MG63 (cell line): ENCODE data around the gene ANKRD9. TPM values are rescaled to one million over a fixed set of nuclear protein-coding genes. Genes with fewer than 3 reads are reported as not detected.
"Not testable (repeated sequence)": the region's sequence is repeated elsewhere in the genome, so short reads cannot be mapped to it uniquely, and the experiment has no call there.

ENCODE experiments used
- DNase-seq: peaks from one replicate; pipeline ENCODE4 v3.0.0-alpha.2; 2020
- H3K27me3 ChIP-seq: fragments of 250-450 bp; sonication (Bioruptor Pico); 2 replicates; pipeline ENCODE4 v1.5.1; 2020; ENCODE audit warnings: mild to moderate bottlenecking, moderate library complexity
- H3K36me3 ChIP-seq: fragments of 250-450 bp; sonication (Bioruptor Pico); 2 replicates; pipeline ENCODE4 v1.5.1; 2020; ENCODE audit warnings: mild to moderate bottlenecking, moderate library complexity
- H3K4me3 ChIP-seq: fragments of 250-450 bp; sonication (Bioruptor Pico); 2 replicates; pipeline ENCODE4 v1.5.1; 2020; ENCODE audit warnings: mild to moderate bottlenecking, moderate library complexity
- H3K9me3 ChIP-seq: fragments of 250-450 bp; sonication (Bioruptor Pico); 2 replicates; pipeline ENCODE4 v1.5.1; 2020; ENCODE audit warnings: mild to moderate bottlenecking, moderate library complexity
- total RNA-seq: library from RNA; depleted of rRNA; stranded (reverse); fragments of >200 nt; shearing (Covaris generic); gene quantifications from 2 replicates; pipeline ENCODE4 v1.2.3, GENCODE V29; 2014; ENCODE audit warnings: low replicate concordance; rRNA removed

ANKRD9 gene
- 10.5 and 13.0 TPM in 2 replicates for total RNA-seq

GRCh38 chr14:102509746-102510615 is at the start of gene ANKRD9:
ANKRD9 (minus strand) TSS chr14:102509776; CDS start chr14:102507889, 1,887 bp downstream.
- Histone ChIP-seq H3K9me3 (no peaks in the 10 kb centered on the region), H3K36me3 (no peaks in the 10 kb centered on the region), H3K4me3 (peak within 1 kb of the TSS; percentile 56), H3K27me3 (no peaks in the 10 kb centered on the region)
- DNase-seq, result peak; percentile 88

GRCh38 chr14:102558556-102558955 is 49.0 kb upstream of the ANKRD9 start:
- DNase-seq, result no peak
- no peak overlapping the region for H3K4me3 ChIP-seq
- no peaks in the 10 kb centered on the region for H3K27me3 ChIP-seq
- no peaks in the 10 kb centered on the region for H3K9me3 ChIP-seq
- no peaks in the 10 kb centered on the region for H3K36me3 ChIP-seq

GRCh38 chr14:102557434-102558226 is 48.1 kb upstream of the ANKRD9 start:
- Histone ChIP-seq H3K4me3 (no peak overlapping the region), H3K27me3 (no peaks in the 10 kb centered on the region), H3K9me3 (no peaks in the 10 kb centered on the region), H3K36me3 (no peaks in the 10 kb centered on the region)
- no peak for DNase-seq

- no peaks in the 10 kb centered on the region for H3K9me3 ChIP-seq
- no peak overlapping the region for H3K4me3 ChIP-seq
- H3K36me3 ChIP-seq, result no peaks in the 10 kb centered on the region
- DNase-seq, result no peak
- no peaks in the 10 kb centered on the region for H3K27me3 ChIP-seq
These were observed 46.6 kb upstream of the ANKRD9 start for GRCh38 chr14:102556098-102556677.

- DNase-seq, result no peak
- H3K9me3 ChIP-seq, result no peaks in the 10 kb centered on the region
- no peaks in the 10 kb centered on the region for H3K36me3 ChIP-seq
- H3K27me3 ChIP-seq, result no peaks in the 10 kb centered on the region
- no peak overlapping the region for H3K4me3 ChIP-seq
These were observed 45.5 kb upstream of the ANKRD9 start for GRCh38 chr14:102554821-102555819.

- H3K36me3 ChIP-seq, result no peaks in the 10 kb centered on the region
- no peaks in the 10 kb centered on the region for H3K9me3 ChIP-seq
- H3K27me3 ChIP-seq, result no peaks in the 10 kb centered on the region
- peak overlapping the region; percentile 20 for H3K4me3 ChIP-seq
- DNase-seq, result peak; percentile 81
These were observed 42.6 kb upstream of the ANKRD9 start for GRCh38 chr14:102551995-102552705.

- not testable (repeated sequence) for H3K27me3 ChIP-seq, DNase-seq
These were observed 41.4 kb upstream of the ANKRD9 start for GRCh38 chr14:102550927-102551401.

GRCh38 chr14:102548616-102549240 is 39.2 kb upstream of the ANKRD9 start:
- H3K9me3 ChIP-seq, result no peaks in the 10 kb centered on the region
- H3K27me3 ChIP-seq, result no peaks in the 10 kb centered on the region
- H3K36me3 ChIP-seq, result no peaks in the 10 kb centered on the region
- DNase-seq, result no peak
- no peak overlapping the region for H3K4me3 ChIP-seq

More at GRCh38 chr14:102550927-102551401, 41.4 kb upstream of the ANKRD9 start:
- not testable (repeated sequence) for H3K4me3 ChIP-seq, H3K9me3 ChIP-seq, H3K36me3 ChIP-seq

GRCh38 chr14:102545461-102546265 is 36.1 kb upstream of the ANKRD9 start:
- no peaks in the 10 kb centered on the region for H3K27me3 ChIP-seq
- no peaks in the 10 kb centered on the region for H3K9me3 ChIP-seq
- no peak for DNase-seq
- H3K4me3 ChIP-seq, result no peak overlapping the region
- H3K36me3 ChIP-seq, result no peaks in the 10 kb centered on the region

GRCh38 chr14:102544747-102545460 is 35.3 kb upstream of the ANKRD9 start:
- H3K36me3 ChIP-seq, result no peaks in the 10 kb centered on the region
- H3K9me3 ChIP-seq, result no peaks in the 10 kb centered on the region
- DNase-seq, result no peak
- H3K4me3 ChIP-seq, result no peak overlapping the region
- no peaks in the 10 kb centered on the region for H3K27me3 ChIP-seq

GRCh38 chr14:102544046-102544746 is 34.6 kb upstream of the ANKRD9 start:
- Histone ChIP-seq H3K27me3 (no peaks in the 10 kb centered on the region), H3K36me3 (no peaks in the 10 kb centered on the region), H3K4me3 (no peak overlapping the region), H3K9me3 (no peaks in the 10 kb centered on the region)
- DNase-seq, result no peak

- DNase-seq, result no peak
- Histone ChIP-seq H3K27me3 (no peaks in the 10 kb centered on the region), H3K9me3 (no peaks in the 10 kb centered on the region), H3K4me3 (no peak overlapping the region), H3K36me3 (no peaks in the 10 kb centered on the region)
These were observed 32.2 kb upstream of the ANKRD9 start for GRCh38 chr14:102541771-102542170.

- not testable (repeated sequence) for H3K9me3 ChIP-seq, H3K27me3 ChIP-seq, DNase-seq, H3K36me3 ChIP-seq, H3K4me3 ChIP-seq
These were observed 31.5 kb upstream of the ANKRD9 start for GRCh38 chr14:102541029-102541491.
